ENCODE measurements around the gene LTB4R.
A peak's percentile ranks its signal among the peaks of the same experiment; 100 is the strongest.
"Not testable (repeated sequence)": the region's sequence is repeated elsewhere in the genome, so short reads cannot be mapped to it uniquely, and the experiment has no call there.

Gene LTB4R

GRCh38 chr14:24351517-24351916 is 40.2 kb downstream of the LTB4R start:
- Histone ChIP-seq H3K27me3 (ENCODE audit: insufficient read depth, low read length) (no peaks in the 10 kb centered on the region), H3K27ac (ENCODE audit: low read depth, low read length) (no peak overlapping the region), H3K4me1 (ENCODE audit: control insufficient read depth, insufficient read depth, low read length, unreplicated experiment) (peaks cover 11% of the 10 kb centered on the region), H3K36me3 (ENCODE audit: insufficient read depth, low read length) (no peaks in the 10 kb centered on the region), H2AFZ (ENCODE audit: low read length, unreplicated experiment) (no peak overlapping the region), H3K79me2 (ENCODE audit: control insufficient read depth, insufficient read depth, low read length, unreplicated experiment) (no peaks in the 10 kb centered on the region), H3K4me3 (ENCODE audit: low read depth, low read length) (no peak overlapping the region)

- no peaks in the 10 kb centered on the region for H3K27me3 ChIP-seq (ENCODE audit: insufficient read depth, low read length)
- H3K36me3 ChIP-seq (ENCODE audit: insufficient read depth, low read length) = no peaks in the 10 kb centered on the region
- H3K79me2 ChIP-seq (ENCODE audit: control insufficient read depth, insufficient read depth, low read length, unreplicated experiment) = no peaks in the 10 kb centered on the region
- peaks cover 11% of the 10 kb centered on the region for H3K4me1 ChIP-seq (ENCODE audit: control insufficient read depth, insufficient read depth, low read length, unreplicated experiment)
- no peak overlapping the region for H3K4me3 ChIP-seq (ENCODE audit: low read depth, low read length)
- H2AFZ ChIP-seq (ENCODE audit: low read length, unreplicated experiment) = no peak overlapping the region
- peak overlapping the region; percentile 51 for H3K27ac ChIP-seq (ENCODE audit: low read depth, low read length)
Measured at GRCh38 chr14:24353559-24354481, 42.5 kb downstream of the LTB4R start.

GRCh38 chr14:24354482-24354825 is 43.2 kb downstream of the LTB4R start:
- not testable (repeated sequence) for H3K36me3 ChIP-seq (ENCODE audit: insufficient read depth, low read length); H2AFZ ChIP-seq (ENCODE audit: low read length, unreplicated experiment); H3K27me3 ChIP-seq (ENCODE audit: insufficient read depth, low read length); H3K4me3 ChIP-seq (ENCODE audit: low read depth, low read length); H3K79me2 ChIP-seq (ENCODE audit: control insufficient read depth, insufficient read depth, low read length, unreplicated experiment)
- H3K4me1 ChIP-seq (ENCODE audit: control insufficient read depth, insufficient read depth, low read length, unreplicated experiment) = peaks cover 11% of the 10 kb centered on the region
- H3K27ac ChIP-seq (ENCODE audit: low read depth, low read length) = peak overlapping the region; percentile 51

- H2AFZ ChIP-seq (ENCODE audit: low read length, unreplicated experiment) = no peak overlapping the region
- no peak overlapping the region for H3K27ac ChIP-seq (ENCODE audit: low read depth, low read length)
Measured at GRCh38 chr14:24355009-24355408, 43.7 kb downstream of the LTB4R start.

GRCh38 chr14:24356208-24356607 is 44.9 kb downstream of the LTB4R start:
- Histone ChIP-seq H3K4me3 (ENCODE audit: low read depth, low read length) (no peak overlapping the region), H3K4me1 (ENCODE audit: control insufficient read depth, insufficient read depth, low read length, unreplicated experiment) (peaks cover 11% of the 10 kb centered on the region), H3K36me3 (ENCODE audit: insufficient read depth, low read length) (no peaks in the 10 kb centered on the region)

More at GRCh38 chr14:24355009-24355408, 43.7 kb downstream of the LTB4R start:
- Histone ChIP-seq H3K36me3 (ENCODE audit: insufficient read depth, low read length) (no peaks in the 10 kb centered on the region), H3K27me3 (ENCODE audit: insufficient read depth, low read length) (no peaks in the 10 kb centered on the region), H3K4me3 (ENCODE audit: low read depth, low read length) (no peak overlapping the region), H3K79me2 (ENCODE audit: control insufficient read depth, insufficient read depth, low read length, unreplicated experiment) (no peaks in the 10 kb centered on the region), H3K4me1 (ENCODE audit: control insufficient read depth, insufficient read depth, low read length, unreplicated experiment) (peaks cover 11% of the 10 kb centered on the region)

GRCh38 chr14:24360281-24360680 is 49.0 kb downstream of the LTB4R start:
- no peak overlapping the region for H3K27ac ChIP-seq (ENCODE audit: low read depth, low read length)
- no peaks in the 10 kb centered on the region for H3K79me2 ChIP-seq (ENCODE audit: control insufficient read depth, insufficient read depth, low read length, unreplicated experiment)
- no peaks in the 10 kb centered on the region for H3K27me3 ChIP-seq (ENCODE audit: insufficient read depth, low read length)
- H3K4me1 ChIP-seq (ENCODE audit: control insufficient read depth, insufficient read depth, low read length, unreplicated experiment) = peaks cover 6% of the 10 kb centered on the region
- H2AFZ ChIP-seq (ENCODE audit: low read length, unreplicated experiment) = no peak overlapping the region
- no peaks in the 10 kb centered on the region for H3K36me3 ChIP-seq (ENCODE audit: insufficient read depth, low read length)
- no peak overlapping the region for H3K4me3 ChIP-seq (ENCODE audit: low read depth, low read length)

More at GRCh38 chr14:24356208-24356607, 44.9 kb downstream of the LTB4R start:
- Histone ChIP-seq H3K79me2 (ENCODE audit: control insufficient read depth, insufficient read depth, low read length, unreplicated experiment) (no peaks in the 10 kb centered on the region), H3K27ac (ENCODE audit: low read depth, low read length) (no peak overlapping the region), H3K27me3 (ENCODE audit: insufficient read depth, low read length) (no peaks in the 10 kb centered on the region), H2AFZ (ENCODE audit: low read length, unreplicated experiment) (no peak overlapping the region)

GRCh38 chr14:24361326-24361725 is 50.0 kb downstream of the LTB4R start:
- peaks cover 11% of the 10 kb centered on the region for H3K4me1 ChIP-seq (ENCODE audit: control insufficient read depth, insufficient read depth, low read length, unreplicated experiment)
- H2AFZ ChIP-seq (ENCODE audit: low read length, unreplicated experiment) = no peak overlapping the region
- H3K27me3 ChIP-seq (ENCODE audit: insufficient read depth, low read length) = no peaks in the 10 kb centered on the region
- no peaks in the 10 kb centered on the region for H3K36me3 ChIP-seq (ENCODE audit: insufficient read depth, low read length)
- no peak overlapping the region for H3K27ac ChIP-seq (ENCODE audit: low read depth, low read length)
- no peak overlapping the region for H3K4me3 ChIP-seq (ENCODE audit: low read depth, low read length)
- H3K79me2 ChIP-seq (ENCODE audit: control insufficient read depth, insufficient read depth, low read length, unreplicated experiment) = no peaks in the 10 kb centered on the region

GRCh38 chr14:24362241-24362960 is 51.1 kb downstream of the LTB4R start:
- no peak overlapping the region for H3K27ac ChIP-seq (ENCODE audit: low read depth, low read length)
- H3K4me1 ChIP-seq (ENCODE audit: control insufficient read depth, insufficient read depth, low read length, unreplicated experiment) = peaks cover 16% of the 10 kb centered on the region
- no peaks in the 10 kb centered on the region for H3K79me2 ChIP-seq (ENCODE audit: control insufficient read depth, insufficient read depth, low read length, unreplicated experiment)
- no peaks in the 10 kb centered on the region for H3K27me3 ChIP-seq (ENCODE audit: insufficient read depth, low read length)
- no peak overlapping the region for H3K4me3 ChIP-seq (ENCODE audit: low read depth, low read length)
- no peaks in the 10 kb centered on the region for H3K36me3 ChIP-seq (ENCODE audit: insufficient read depth, low read length)
- H2AFZ ChIP-seq (ENCODE audit: low read length, unreplicated experiment) = no peak overlapping the region

- H3K27me3 ChIP-seq (ENCODE audit: insufficient read depth, low read length) = no peaks in the 10 kb centered on the region
- H3K4me1 ChIP-seq (ENCODE audit: control insufficient read depth, insufficient read depth, low read length, unreplicated experiment) = peaks cover 19% of the 10 kb centered on the region
- H3K79me2 ChIP-seq (ENCODE audit: control insufficient read depth, insufficient read depth, low read length, unreplicated experiment) = peaks cover 4% of the 10 kb centered on the region
- no peak overlapping the region for H3K27ac ChIP-seq (ENCODE audit: low read depth, low read length)
- no peak overlapping the region for H2AFZ ChIP-seq (ENCODE audit: low read length, unreplicated experiment)
- no peak overlapping the region for H3K4me3 ChIP-seq (ENCODE audit: low read depth, low read length)
- no peaks in the 10 kb centered on the region for H3K36me3 ChIP-seq (ENCODE audit: insufficient read depth, low read length)
Measured at GRCh38 chr14:24363401-24363800, 52.1 kb downstream of the LTB4R start.

- Histone ChIP-seq H3K27me3 (ENCODE audit: insufficient read depth, low read length) (no peaks in the 10 kb centered on the region), H3K36me3 (ENCODE audit: insufficient read depth, low read length) (no peaks in the 10 kb centered on the region), H2AFZ (ENCODE audit: low read length, unreplicated experiment) (peak overlapping the region; percentile 71), H3K4me1 (ENCODE audit: control insufficient read depth, insufficient read depth, low read length, unreplicated experiment) (peaks cover 23% of the 10 kb centered on the region), H3K79me2 (ENCODE audit: control insufficient read depth, insufficient read depth, low read length, unreplicated experiment) (peaks cover 6% of the 10 kb centered on the region), H3K4me3 (ENCODE audit: low read depth, low read length) (peak overlapping the region; percentile 99; the same call in 1 of the 2 replicates), H3K27ac (ENCODE audit: low read depth, low read length) (peak overlapping the region; percentile 91)
Measured at GRCh38 chr14:24364841-24365240, 53.5 kb downstream of the LTB4R start.

Data from ACC112 (cell line).